Mucosa of gallbladder (tissue), 1 donor: ENCODE data around the gene ZGLP1. TPM values are rescaled to one million over a fixed set of nuclear protein-coding genes. Genes with fewer than 3 reads are reported as not detected.
A peak's percentile ranks its signal among the peaks of the same experiment; 100 is the strongest.

Experiments
- DNase-seq: peaks from one replicate; pipeline ENCODE4 v3.0.0-alpha.2; 2020; ENCODE audit warnings: low spot score
- total RNA-seq: library from RNA; stranded (reverse); gene quantifications from one replicate; pipeline ENCODE4 v1.2.1, GENCODE V29; 2021
- donor health status: DM: no; HTN: no; CAD: no.

The ZGLP1 gene
- total RNA-seq, 1 donor from 2014 or later = 7.3 TPM

DNA sequence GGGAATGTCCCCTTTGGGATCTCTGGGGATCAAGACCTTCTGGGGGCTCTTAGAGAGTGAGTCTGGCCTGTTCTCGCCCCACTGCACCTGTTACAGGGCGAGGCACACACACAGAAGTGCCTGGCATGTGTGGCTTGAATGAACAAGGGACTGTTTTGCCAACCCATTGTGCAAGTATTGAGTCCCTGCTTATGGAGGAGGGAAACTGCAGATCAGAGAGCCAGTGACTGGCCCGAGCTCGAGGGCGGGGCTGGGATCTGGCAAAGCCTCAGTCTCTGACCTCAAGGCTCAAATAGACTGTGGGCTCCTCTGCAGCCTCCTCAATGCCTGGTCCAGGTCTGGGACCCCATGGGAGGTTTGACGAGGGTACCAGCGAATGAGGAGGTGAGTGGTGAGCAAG, 18.2 kb upstream of the ZGLP1 start:
- DNase-seq = no peak

DNA sequence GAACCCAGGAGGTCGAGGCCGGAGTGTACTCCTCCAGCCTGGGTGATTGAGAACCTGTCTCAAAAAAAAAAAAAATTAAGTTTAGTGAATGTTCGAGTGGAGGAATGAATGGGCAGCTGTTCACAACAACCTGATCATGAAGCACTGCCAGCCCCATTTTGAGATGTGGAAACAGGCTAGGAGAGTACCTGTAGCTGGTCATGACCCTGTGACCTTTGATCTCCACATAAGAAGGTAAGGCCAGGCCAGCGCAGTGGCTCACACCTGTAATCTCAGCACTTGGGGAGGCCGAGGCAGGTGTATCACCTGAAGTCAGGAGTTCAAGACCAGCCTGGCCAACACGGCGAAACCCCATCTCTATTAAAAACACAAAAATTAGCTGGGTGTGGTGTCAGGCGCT, 16.1 kb upstream of the ZGLP1 start:
- DNase-seq = no peak

GRCh38 chr19:10321874-10322835, 12.5 kb upstream of the ZGLP1 start:
- no peak for DNase-seq

- DNase-seq = no peak
Measured at GRCh38 chr19:10321417-10321797, 11.8 kb upstream of the ZGLP1 start.

DNA sequence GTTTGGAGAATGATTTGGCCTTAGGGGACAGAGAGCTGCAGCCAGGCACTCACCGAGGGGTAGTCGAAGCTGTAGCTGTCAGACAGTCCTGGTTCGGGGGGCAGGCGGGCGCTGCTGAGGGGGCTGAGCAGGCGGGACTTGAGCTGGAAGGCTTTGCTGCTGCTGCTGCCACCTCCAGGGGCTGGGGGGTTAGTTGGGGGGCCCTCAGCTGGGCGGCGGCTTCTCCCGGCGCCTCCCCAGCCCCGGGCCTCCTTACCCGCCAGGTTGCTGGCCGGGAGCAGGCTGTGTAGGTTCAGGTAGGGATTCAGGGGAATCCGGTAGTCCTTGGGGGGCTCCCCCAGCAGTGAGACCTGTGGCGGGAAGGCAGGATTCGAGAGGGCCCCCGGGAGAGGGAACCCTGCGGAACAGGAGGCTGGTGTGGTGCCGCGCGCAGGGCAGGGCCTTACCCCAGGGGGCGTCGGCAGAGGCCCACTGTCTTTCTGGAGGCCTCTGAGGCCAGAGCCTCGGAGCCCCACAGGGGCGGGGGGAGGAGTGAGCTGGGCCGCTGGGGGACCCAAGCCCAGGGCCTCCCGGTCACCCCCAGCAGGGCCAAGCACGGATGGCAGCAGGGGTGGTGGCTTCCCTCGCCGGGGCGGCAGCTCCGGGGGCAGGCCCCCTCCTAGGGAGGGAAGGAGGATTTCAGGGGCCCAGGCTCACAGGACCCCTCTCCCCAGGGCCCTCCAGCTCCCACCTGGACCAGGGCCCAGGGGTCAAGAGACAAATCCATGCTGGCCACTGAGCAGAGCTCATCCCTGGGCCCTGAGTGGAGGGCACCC, 11.2 kb upstream of the ZGLP1 start:
- no peak for DNase-seq

DNA sequence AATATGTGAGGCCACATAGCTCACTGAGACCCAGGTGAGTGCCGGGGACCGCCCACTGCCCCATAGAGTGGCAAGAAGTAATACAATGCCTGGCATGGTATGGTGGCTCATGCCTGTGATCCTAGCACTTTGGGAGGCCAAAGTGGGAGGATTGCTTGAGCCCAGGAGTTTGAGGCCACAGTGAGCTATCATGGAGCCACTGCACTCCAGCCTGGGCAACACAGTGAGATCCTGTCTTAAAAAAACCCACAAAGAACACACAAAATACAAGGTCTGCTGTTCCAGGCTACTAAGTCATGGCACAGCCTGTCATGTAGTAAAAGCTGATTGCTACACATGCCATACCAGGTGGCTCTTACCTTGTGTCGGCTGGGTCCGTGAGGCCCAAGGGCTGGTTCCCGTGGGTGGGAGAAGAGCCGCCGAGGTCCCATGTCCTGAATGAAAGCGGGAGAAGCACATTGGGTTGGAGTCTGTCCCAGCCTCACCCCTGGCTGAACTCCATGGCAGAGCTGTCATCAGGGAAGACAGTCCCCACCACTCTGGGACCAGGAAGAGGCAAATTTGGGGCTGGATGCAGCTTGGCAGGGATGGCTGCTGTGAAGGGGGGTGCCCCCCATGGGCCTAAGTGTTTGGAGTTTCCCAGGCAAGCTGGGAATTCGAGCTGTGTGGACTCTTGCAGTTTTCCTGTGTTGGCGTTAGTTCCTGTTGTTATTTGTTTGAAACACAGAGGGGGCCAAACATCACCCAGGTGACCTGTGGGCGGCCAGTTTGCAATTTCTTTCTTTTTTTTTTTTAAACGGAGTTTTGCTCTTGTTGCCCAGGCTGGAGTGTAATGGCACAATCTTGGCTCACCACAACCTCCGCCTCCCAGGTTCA, 9.4 kb upstream of the ZGLP1 start:
- DNase-seq = no peak

DNA sequence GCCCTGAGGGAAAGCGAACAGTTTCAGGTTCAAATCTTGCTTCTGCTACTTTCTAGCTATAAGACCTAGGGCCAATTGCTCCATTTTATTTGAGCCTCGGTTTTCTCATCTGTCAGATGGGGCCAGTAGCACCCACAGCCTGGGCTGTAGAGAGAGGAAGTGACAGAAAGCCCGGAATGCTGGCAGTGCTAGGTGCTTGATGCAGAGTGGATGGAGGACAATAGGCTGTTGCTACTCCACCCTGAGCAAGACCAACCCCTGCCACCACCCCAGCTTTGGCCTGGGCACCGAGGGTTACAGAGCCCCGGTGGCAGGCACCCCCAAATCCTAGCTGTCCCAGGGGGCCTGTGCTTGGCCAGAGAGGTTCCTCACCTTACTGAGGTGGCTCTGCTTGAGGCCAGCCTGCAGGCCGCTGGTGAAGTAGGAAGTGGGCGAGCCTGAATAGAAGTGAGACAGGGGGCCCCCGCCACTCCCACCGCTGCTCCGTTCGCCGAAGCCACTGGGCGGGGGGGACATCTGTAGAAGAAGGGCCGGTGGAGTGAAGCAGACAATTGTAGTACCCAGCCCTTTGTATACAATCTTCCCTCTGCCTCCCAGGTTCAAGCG, 8.3 kb upstream of the ZGLP1 start:
- DNase-seq = no peak

DNA sequence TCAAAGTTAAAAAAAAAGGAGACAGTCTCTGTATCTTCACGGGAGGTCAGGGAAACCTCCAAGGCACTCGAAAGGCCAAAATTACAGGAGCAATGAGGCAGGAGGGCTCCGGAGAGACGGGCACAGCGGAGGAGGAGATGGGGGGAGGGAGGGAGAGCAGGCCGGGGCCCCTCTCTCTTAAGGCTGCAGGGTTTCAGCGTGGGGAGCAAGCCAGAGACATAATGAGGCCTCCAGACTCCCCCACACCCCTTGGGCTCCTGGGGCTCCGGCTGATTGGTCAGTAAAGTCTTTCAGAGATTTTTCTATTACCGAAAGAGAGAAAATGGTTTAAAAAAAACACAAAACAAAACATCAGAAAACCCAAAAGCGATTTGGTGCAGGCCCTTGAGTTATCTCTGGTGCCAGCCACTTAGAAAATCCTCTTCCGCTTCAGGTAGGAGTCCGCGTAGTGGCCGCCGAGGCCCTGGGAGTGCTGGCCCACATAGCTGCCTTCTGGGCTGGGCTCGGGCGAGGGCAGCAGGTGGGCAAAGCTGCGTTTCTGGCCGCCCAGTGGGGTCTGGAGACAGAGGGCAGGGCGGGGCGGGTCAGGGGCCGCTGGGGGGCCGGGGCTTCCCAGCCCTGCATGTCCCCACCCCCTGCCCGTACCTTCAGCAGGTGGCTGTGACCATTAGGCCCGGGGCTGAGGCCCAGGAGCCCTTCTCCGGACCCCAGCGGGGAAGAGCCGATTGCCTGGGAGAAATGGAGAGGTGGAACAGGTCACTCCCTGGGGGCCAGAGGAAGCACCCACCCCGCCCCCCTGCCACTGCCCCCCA, 7.6 kb upstream of the ZGLP1 start:
- DNase-seq = no peak

- DNase-seq = no peak
Measured at GRCh38 chr19:10316229-10317044, 6.8 kb upstream of the ZGLP1 start.

- DNase-seq = peak; percentile 91
Measured at GRCh38 chr19:10315335-10316214, 6.0 kb upstream of the ZGLP1 start, which contains the start of gene FDX2. Gene FDX2 (minus strand): TSS chr19:10316015. CDS start chr19:10315996, 19 bp downstream.

GRCh38 chr19:10306327-10306726, 3.3 kb downstream of the ZGLP1 start:
- no peak for DNase-seq

- DNase-seq = no peak
Measured at GRCh38 chr19:10305139-10305806, 4.3 kb downstream of the ZGLP1 start.

- no peak for DNase-seq
Measured at GRCh38 chr19:10299545-10300458, 9.8 kb downstream of the ZGLP1 start.

- DNase-seq = no peak
Measured at GRCh38 chr19:10295847-10296591, 13.6 kb downstream of the ZGLP1 start.

- DNase-seq = no peak
Measured at GRCh38 chr19:10295305-10295846, 14.2 kb downstream of the ZGLP1 start.

DNA sequence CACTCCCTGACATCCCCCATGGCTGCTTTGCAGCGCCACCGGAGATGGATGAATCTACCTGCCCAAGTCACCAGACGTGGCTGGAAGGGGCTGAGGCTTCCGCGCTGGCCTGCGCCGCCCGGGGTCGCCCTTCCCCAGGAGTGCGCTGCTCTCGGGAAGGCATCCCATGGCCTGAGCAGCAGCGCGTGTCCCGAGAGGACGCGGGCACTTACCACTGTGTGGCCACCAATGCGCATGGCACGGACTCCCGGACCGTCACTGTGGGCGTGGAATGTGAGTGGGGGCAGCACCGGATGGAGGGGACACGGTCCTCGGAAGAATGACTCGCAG, 15.3 kb downstream of the ZGLP1 start:
- no peak for DNase-seq
